Fibroblast of gingiva (primary cell): ENCODE measurements around the gene VWA7.

Experiments
- DNase-seq: peaks from one replicate; pipeline ENCODE4 v3.0.0-alpha.2; 2011; ENCODE audit warnings: low read depth

Gene VWA7

DNA sequence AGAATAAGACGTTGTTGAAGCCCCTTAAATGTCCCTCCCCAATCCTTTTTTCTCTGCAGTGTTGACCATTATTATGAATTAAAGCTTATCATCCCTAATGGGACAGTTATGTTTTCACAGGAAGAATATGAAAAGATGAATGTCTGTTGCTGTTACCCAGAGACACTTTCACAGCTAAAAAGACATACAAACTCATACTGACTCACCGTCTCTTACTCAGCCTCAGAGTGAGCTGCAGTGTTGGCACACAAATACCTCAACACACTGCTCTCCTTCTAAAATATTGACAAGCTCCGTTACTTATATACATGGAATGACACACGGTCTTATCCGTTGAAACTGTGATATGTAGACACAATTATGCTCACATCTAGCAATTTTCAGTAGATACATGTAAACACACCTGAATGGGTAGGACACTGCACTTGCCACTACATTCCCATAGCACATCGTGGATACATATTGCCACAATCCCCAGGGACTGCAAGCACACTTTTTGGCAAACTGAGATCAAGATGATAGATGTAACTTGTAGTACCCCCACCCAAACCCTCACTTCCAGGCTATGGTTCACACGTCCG, 24.3 kb downstream of the VWA7 start:
- peak; percentile 29 for DNase-seq

DNA sequence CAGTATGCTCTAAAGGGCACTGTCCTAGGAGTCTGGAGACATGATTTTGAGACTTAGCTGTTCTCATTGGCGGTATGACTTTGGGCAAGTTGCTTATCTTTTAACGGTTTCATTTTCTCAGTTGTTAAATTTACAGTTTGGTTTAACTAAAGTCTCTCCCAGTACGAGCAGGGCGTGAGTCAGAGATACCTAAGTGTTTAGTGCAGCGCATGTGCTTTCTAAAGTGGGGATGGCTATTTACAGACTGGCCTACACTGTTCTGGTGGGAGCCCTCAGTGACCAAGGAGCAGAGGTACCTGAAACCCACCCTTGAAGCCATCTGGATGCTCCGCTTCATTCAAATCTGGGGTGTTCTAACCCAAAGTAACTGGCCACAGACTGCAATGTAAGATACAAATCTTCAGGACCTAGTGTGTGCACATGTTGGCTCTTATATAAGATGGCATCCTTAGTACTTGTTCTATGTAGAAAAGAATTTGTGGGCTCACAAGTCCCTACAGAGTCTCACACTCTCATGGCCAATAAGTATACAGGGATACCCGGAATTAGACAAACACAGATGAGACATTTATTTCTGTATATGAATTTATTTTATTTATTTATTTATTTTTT, 26.6 kb downstream of the VWA7 start:
- DNase-seq = no peak

GRCh38 chr6:31749301-31750036, 27.7 kb downstream of the VWA7 start:
- no peak for DNase-seq

- DNase-seq = no peak
Observed at GRCh38 chr6:31744422-31744821, 32.7 kb downstream of the VWA7 start.

- no peak for DNase-seq
Observed at GRCh38 chr6:31742894-31743293, 34.2 kb downstream of the VWA7 start.

DNA sequence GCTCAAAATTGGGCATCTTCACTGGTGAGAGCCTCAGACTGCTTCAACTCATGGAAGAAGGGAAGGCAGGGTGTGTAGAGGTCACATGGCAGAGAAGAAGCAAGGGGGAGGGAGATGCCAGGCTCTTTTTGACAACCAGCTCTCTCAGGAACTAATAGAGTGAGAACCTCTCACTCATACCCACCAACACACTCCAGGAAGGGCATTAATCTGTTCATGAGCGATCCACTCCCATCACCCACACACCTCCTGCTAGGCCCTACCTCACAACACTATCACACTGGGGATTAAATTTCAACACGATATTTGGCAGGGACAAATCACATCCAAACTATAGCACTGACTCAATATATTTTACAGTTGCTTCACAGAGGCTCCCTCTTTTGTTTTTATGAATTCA, 35.3 kb downstream of the VWA7 start:
- no peak for DNase-seq

GRCh38 chr6:31740397-31741223, 36.5 kb downstream of the VWA7 start:
- no peak for DNase-seq

- peak; percentile 99 for DNase-seq
Observed at GRCh38 chr6:31739639-31740396, 37.3 kb downstream of the VWA7 start, which contains the start of gene MSH5. Gene MSH5 (plus strand): TSS chr6:31740005. CDS start chr6:31740467, 462 bp downstream.

DNA sequence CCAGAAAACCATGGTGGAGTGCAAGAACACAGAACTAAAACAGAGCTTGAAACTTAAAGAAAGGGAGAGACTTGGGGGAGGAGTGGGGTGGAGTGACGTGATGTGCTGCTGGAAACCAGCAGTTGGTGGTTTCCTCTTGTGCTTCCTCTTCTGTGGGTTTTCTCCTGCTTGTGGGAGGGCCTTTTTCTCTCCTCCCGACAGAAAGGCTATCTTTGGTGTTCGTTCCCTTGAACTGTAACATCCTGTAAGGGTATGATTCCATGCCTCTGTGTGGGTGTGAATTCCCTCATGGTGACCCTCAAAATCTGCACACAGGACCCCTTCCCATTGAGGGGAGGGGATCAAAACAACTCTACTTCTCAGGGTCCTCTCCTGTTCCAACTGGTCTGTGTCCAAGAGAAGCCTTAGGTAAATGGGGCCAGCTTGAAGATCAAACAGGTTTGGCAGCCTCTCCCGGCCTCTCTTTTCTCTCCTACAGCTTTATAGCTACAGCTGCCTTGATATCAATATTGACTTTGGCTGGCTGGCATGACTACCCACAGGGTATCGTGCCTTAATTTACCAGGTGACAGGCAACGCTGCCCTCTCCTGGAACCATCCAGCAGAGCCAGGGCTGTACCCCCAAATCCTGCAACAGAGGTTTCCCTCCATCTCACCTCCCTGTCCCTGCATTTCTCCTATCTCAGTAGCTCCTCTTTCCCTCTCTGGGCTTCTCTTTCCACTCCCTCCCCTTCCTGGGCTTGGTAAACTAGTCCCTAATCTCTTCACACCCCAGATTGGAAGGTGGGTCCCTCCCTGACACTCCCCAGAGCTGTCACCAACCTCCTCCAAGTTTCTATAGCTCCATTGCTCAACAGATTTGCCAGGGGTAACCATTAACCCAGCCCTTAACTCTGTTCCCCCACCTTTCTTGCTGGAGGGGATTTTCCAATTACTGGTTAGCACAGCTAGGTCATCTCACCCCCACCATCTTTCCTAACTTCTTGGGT, 38.8 kb downstream of the VWA7 start:
- peak; percentile 82 for DNase-seq

DNA sequence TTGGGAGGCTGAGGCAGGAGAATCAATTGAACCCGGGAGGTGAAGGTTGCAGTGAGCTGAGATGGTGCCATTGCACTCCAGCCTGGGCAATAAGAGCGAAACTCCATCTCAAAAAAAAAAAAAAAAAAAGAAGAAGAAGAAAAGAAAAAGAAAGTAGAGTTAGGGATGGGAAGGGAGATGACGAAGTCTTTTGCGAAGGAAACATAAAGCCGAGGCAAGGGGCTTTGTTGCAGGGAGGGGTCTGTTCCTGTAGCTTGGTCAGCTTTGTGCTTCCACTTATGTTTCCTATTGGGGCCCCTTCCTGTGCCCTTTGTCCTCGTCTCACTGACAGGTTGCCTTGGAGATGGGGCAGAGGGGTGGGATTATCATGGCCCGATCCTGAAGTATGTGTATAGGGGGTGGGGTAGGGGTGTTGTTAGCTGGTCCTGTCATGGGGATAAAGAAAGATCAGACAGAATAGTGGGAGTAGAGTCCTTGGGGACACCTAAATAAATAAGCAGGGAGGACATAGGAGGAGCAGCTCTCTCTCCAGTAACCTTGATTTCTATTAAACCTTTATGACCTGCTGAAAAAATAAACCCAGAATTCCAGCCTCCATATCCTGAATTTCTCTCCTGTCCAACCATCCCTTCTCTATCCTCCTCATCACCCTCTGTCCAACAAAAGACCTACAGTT, 39.7 kb downstream of the VWA7 start:
- peak; percentile 25 for DNase-seq

- no peak for DNase-seq
Observed at GRCh38 chr6:31736768-31737314, 40.3 kb downstream of the VWA7 start.

DNA sequence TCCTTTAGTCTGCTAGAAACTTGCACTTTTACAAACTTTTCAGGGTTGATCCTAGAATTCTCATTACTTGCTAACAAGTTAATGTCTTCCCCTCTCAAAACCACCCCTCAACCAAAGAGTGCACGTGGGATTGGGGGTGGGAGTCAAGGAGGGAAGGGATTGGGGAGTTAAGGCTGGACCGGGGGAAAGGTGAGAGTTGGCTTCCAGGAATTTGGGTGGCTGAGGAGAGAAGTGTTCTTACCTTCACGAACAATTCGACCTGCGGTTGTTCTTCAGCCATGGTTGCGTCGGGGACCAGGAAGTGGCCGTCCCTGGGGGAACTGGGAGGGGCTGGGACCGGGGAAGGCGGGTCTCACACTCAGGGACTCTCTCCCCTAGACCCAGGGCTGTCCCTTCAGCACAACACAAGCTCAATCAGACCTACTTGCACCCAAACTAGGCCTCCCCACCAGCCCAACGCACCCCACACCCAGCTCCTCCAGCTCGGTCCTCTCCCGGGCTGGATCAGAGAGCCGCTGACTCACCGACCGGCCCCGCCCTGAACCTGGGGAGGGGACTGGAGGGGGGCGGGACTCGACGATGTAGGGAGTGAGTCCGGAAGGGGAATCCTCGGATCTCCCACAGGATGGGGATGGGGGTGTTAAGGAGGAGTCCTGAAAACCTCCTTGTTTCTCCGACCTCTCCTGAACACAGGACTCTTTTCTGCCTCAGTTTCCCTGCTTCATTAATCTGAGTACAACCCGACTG, 40.9 kb downstream of the VWA7 start, which contains the start of gene CLIC1:
Gene CLIC1 (minus strand): TSS at position 510 of the 747 bp plus-strand sequence. CDS start 230 bp downstream, at position 280.
- peak; percentile 81 for DNase-seq

GRCh38 chr6:31734821-31735406, 42.2 kb downstream of the VWA7 start:
- DNase-seq = peak; percentile 43

GRCh38 chr6:31734247-31734820, 42.8 kb downstream of the VWA7 start:
- DNase-seq = no peak

- DNase-seq = no peak
Observed at GRCh38 chr6:31733734-31734133, 43.4 kb downstream of the VWA7 start.

- no peak for DNase-seq
Observed at GRCh38 chr6:31732029-31732428, 45.1 kb downstream of the VWA7 start.

DNA sequence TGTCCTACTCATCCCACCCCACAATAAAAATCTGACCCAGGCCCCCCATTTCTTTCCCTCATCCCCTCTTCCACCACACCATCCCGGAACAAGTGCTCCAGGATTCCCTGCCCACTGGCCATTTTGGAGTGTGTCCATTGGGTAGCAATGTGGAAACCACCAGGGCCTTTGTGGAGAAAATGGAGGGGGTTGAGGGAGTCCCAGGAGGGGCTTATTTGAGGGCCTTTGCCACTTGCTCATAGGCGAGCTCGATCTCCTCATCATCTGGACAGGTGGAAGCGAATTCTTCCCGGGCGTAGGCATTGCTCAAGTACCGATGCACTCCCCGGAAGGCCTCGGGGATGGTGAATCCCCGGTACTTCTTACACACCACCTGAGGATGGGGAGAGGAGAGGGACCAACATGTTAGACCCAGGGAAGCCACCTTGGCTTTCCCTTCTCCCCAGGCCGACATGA, 46.5 kb downstream of the VWA7 start:
- no peak for DNase-seq
